Thyroid gland (tissue), 4 donors: Measurements from ENCODE around the gene HSF4.

Experiments used
- CTCF ChIP-seq, 6 experiments: fragments of 200-600 bp in 3 of 6; fragments of 450-650 bp in 3 of 6; sonication (generic) in 3 of 6; IDR thresholded peaks; one replicate each; pipeline ENCODE4 v1.5.1; 2016 to 2019; ENCODE audit warnings: antibody characterized with exemption in 6 of 6, mild to moderate bottlenecking in 2 of 6, inconsistent platforms in 1 of 6, moderate library complexity in 1 of 6
- POLR2A ChIP-seq, 2 donors: fragments of 450-650 bp; IDR thresholded peaks; one replicate each; pipeline ENCODE4 v1.6.1; 2017; ENCODE audit warnings: antibody characterized with exemption in 2 of 2, mild to moderate bottlenecking in 2 of 2, moderate library complexity in 1 of 2

- TF ChIP-seq POLR2A (IDR thresholded peaks at IDR 0.05): no peak
- no peak for TF ChIP-seq CTCF (IDR thresholded peaks at IDR 0.05)
Measured at GRCh38 chr16:67187175-67187890, 22.8 kb downstream of the HSF4 start.
